CD4-positive, alpha-beta T cell treated with Interleukin-21 for 1 hour (primary cell): ENCODE measurements around the gene STK33.

ENCODE experiments used
- DNase-seq: peaks from one replicate; pipeline ENCODE4 v3.0.0-alpha.2; 2020

Gene STK33

GRCh38 chr11:8593935-8594909 lies at the start of gene STK33:
STK33 (minus strand) TSS chr11:8594228; CDS start chr11:8474905, 119,323 bp downstream.
- DNase-seq = no peak

- no peak for DNase-seq
Observed at GRCh38 chr11:8642196-8642841, 48.3 kb upstream of the STK33 start.

- no peak for DNase-seq
Observed at GRCh38 chr11:8641332-8641731, 47.3 kb upstream of the STK33 start.

- DNase-seq = no peak
Observed at GRCh38 chr11:8640267-8640906, 46.4 kb upstream of the STK33 start.

GRCh38 chr11:8639655-8640054 lies 45.6 kb upstream of the STK33 start:
- no peak for DNase-seq

GRCh38 chr11:8638300-8638699 lies 44.3 kb upstream of the STK33 start:
- DNase-seq = no peak

- DNase-seq = no peak
Observed at GRCh38 chr11:8636127-8636526, 42.1 kb upstream of the STK33 start.

- no peak for DNase-seq
Observed at GRCh38 chr11:8634498-8634897, 40.5 kb upstream of the STK33 start.

GRCh38 chr11:8631395-8632118 lies 37.5 kb upstream of the STK33 start:
- no peak for DNase-seq

GRCh38 chr11:8624698-8625097 lies 30.7 kb upstream of the STK33 start:
- DNase-seq = no peak

- no peak for DNase-seq
Observed at GRCh38 chr11:8621147-8621546, 27.1 kb upstream of the STK33 start.

- no peak for DNase-seq
Observed at GRCh38 chr11:8617063-8617462, 23.0 kb upstream of the STK33 start.

GRCh38 chr11:8615291-8616032 lies 21.4 kb upstream of the STK33 start:
- no peak for DNase-seq

GRCh38 chr11:8614497-8614896 lies 20.5 kb upstream of the STK33 start:
- no peak for DNase-seq

GRCh38 chr11:8613036-8613435 lies 19.0 kb upstream of the STK33 start:
- no peak for DNase-seq

- DNase-seq = no peak
Observed at GRCh38 chr11:8612522-8612921, 18.5 kb upstream of the STK33 start.

- DNase-seq = peak; percentile 34
Observed at GRCh38 chr11:8610532-8611116, 16.6 kb upstream of the STK33 start.

- no peak for DNase-seq
Observed at GRCh38 chr11:8608652-8609051, 14.6 kb upstream of the STK33 start.

GRCh38 chr11:8605971-8606563 lies 12.0 kb upstream of the STK33 start:
- DNase-seq = no peak

- DNase-seq = peak; percentile 10
Observed at GRCh38 chr11:8604078-8604723, 10.2 kb upstream of the STK33 start.

GRCh38 chr11:8603696-8604077 lies 9.7 kb upstream of the STK33 start:
- DNase-seq = no peak
